Stomach (tissue), 4 donors: ENCODE data around the gene NTF4.
"Not testable (repeated sequence)": the region's sequence is repeated elsewhere in the genome, so short reads cannot be mapped to it uniquely, and the experiment has no call there.

Experiments
- CTCF ChIP-seq, 7 experiments: fragments of 450-650 bp in 4 of 7; fragments of 200-600 bp in 3 of 7; sonication (generic) in 3 of 7; IDR thresholded peaks; one replicate each; pipeline ENCODE4 v1.5.1; 2016 to 2019; ENCODE audit warnings: antibody characterized with exemption in 7 of 7, control low read depth in 2 of 7, mild to moderate bottlenecking in 1 of 7
- EP300 ChIP-seq: sonication (generic); formaldehyde crosslinking; IDR thresholded peaks from one replicate; pipeline ENCODE4 v1.6.1; 2017; ENCODE audit warnings: antibody characterized with exemption
- POLR2A ChIP-seq, 4 donors: fragments of 450-650 bp; IDR thresholded peaks; one replicate each; pipeline ENCODE4 v1.6.1; 2016; ENCODE audit warnings: antibody characterized with exemption in 4 of 4, control low read depth in 2 of 4, mild to moderate bottlenecking in 1 of 4, moderate library complexity in 1 of 4
- POLR2AphosphoS5 ChIP-seq, 3 donors: sonication (generic); formaldehyde crosslinking; IDR thresholded peaks; one replicate each; pipeline ENCODE4 v1.6.1; 2016; ENCODE audit warnings: antibody characterized with exemption in 3 of 3

GRCh38 chr19:49039736-49040135 is 24.9 kb downstream of the NTF4 start:
- not testable (repeated sequence) for TF ChIP-seq CTCF (IDR thresholded peaks at IDR 0.05); POLR2AphosphoS5 (IDR thresholded peaks at IDR 0.05); EP300; POLR2A (IDR thresholded peaks at IDR 0.05)
